ENCODE results near the gene SYT15. TPM values are rescaled to one million over a fixed set of nuclear protein-coding genes. Genes with fewer than 3 reads are reported as not detected.

SYT15 gene
- total RNA-seq, 4 donors from 2014 or later: 1.2 to 7.9 (median 3.5) TPM

DNA sequence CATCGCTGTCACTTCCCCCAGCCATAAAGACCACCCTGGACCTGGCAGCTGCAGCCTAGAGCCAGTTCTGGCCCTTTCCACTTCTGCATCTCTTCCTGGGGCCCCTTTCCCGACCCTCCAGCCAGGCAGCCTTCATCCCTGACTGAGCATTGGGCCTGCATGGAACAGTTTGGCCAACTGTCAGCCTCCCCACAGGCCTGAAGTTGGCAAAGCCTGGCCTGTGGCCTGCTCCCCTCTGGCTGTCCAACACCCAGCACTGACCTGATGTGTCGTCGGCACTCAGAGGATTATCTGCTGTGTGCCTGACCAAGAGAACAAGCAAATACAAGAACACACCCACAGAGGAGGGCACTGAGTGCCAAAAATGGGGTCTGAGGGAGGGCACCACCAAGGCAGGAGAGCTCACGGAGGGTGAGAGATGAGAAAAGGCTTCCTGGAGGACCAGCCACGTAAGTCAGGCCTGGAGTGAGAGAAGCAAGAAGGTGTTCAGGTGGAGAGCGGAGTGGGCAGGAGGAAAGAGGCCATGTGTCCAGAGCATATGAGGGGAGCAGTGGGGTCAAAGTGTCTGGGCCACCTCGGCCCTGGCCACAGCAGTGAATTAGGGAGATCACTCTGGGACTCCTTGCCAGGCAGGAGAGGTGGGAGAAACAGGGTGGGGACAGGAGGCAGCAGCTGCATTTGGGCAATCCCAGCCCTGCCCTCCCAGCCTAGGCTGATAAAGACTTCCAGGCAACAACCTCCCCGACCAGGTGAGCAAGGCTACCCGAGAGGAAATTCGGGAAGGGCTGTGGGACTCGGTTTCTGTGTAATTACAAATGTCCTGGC, 27.0 kb upstream of the SYT15 start:
- TF ChIP-seq, protein P1, sequence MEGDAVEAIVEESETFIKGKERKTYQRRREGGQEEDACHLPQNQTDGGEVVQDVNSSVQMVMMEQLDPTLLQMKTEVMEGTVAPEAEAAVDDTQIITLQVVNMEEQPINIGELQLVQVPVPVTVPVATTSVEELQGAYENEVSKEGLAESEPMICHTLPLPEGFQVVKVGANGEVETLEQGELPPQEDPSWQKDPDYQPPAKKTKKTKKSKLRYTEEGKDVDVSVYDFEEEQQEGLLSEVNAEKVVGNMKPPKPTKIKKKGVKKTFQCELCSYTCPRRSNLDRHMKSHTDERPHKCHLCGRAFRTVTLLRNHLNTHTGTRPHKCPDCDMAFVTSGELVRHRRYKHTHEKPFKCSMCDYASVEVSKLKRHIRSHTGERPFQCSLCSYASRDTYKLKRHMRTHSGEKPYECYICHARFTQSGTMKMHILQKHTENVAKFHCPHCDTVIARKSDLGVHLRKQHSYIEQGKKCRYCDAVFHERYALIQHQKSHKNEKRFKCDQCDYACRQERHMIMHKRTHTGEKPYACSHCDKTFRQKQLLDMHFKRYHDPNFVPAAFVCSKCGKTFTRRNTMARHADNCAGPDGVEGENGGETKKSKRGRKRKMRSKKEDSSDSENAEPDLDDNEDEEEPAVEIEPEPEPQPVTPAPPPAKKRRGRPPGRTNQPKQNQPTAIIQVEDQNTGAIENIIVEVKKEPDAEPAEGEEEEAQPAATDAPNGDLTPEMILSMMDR (IDR thresholded peaks at IDR 0.05; ENCODE audit: low read depth): no peak

GRCh38 chr10:46552526-46553237, 26.2 kb upstream of the SYT15 start:
- TF ChIP-seq, protein P1 (IDR thresholded peaks at IDR 0.05; ENCODE audit: low read depth): no peak

DNA sequence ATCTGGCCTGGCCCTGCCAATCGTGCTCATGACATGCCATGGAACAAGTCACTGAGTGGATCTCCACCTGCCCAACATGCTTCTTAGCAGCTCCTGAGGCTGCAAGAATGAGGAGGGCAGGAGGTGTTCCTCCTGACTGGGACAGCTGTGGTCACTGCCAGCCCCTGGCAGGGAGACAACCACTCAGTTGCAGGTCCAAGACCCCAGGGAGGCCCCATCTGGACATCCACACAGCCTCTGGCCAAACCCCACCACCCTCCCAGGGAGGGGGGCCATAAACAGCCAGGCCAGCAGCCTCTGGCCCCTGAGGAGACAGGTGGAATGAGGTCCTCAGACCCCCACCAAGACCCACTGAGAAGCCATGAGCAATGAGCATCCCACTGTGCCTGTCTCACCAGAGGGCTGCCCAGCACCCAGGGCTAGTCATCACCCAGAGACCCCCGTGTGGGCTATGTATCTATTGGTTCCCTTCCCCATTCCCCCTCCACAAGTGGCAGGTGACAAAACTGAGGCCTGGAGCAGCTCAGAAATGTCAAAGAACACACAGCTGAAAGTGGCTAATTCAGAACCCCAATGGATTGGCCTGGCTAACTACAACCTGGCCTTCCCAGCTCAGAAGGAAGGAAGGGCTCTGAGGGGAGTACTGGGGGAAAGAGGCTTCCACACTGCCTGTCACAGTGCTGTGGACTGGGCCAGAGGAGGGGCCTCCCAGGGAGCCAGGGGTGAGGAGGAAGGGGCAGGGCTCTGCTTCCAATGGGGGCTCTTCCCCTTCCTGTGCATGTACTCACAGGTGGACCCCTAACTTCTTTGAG, 25.5 kb upstream of the SYT15 start:
- TF ChIP-seq, protein P1 (IDR thresholded peaks at IDR 0.05; ENCODE audit: low read depth): no peak

DNA sequence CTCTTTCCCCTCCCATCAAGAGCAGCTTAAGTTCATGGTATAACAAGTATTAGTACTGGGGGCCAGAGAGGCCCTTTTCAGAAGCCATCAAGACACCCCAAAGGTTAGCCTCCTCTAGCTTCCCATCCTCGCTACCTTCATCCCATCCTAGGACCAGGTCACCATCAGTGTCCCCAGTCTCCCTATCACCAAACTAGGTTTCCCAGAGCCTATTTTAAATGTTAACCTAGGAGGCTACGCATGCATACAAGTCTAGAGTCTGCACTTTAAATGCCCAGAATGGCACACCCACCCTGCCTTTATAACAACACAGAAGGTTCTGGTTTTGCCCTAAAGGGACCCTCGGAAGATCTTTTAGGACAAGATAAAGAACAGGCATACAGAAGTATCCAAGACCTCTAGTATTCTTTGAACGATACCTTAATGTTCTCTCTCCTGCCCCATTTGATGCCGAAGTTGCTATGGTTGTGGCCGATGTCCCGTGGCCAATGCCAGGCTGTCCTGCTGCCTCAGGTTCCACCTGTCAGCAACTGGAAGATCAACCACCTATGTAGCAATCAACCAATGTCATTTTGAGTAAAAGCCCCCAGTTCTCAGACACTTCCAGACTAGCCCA, 24.7 kb upstream of the SYT15 start:
- TF ChIP-seq, protein P1 (IDR thresholded peaks at IDR 0.05; ENCODE audit: low read depth): no peak

- TF ChIP-seq, protein P1 (IDR thresholded peaks at IDR 0.05; ENCODE audit: low read depth): no peak
Observed at GRCh38 chr10:46555366-46555712, 23.6 kb upstream of the SYT15 start.

GRCh38 chr10:46555713-46556514, 23.0 kb upstream of the SYT15 start:
- TF ChIP-seq, protein P1 (IDR thresholded peaks at IDR 0.05; ENCODE audit: low read depth): no peak
